ENCODE data around the gene ADK.
"Not testable (repeated sequence)": the region's sequence is repeated elsewhere in the genome, so short reads cannot be mapped to it uniquely, and the experiment has no call there.

The ADK gene

DNA sequence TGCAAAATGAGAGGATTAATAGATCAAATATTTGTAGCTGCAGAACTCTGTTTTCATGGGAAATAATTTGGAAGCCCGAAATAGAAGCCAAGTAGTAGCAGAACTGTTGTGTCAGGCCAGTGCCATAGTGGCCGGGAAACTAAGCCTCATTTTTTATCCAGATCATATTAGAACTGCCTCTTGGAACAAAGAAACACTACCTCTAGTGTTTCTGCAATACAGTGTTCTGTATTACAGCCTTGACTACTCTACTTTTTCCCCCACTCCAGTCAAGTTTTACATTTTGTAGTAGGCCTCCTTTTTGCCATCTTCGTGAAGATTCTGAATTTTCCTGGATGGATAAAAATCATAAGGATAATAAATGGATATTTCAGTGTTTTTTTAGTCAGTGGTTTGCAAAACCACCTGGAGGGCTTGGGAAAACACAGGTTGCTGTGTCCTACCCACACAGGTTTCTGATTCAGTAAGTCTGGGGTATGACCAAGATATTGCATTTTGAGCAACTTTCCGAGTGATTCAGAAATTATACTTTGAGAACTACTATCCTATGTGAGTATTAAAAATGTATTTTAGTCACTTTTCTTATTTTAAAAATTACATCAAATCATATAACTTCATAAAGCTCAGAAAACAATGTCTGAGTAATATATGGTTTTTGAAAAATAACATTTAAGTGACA is 349.1 kb downstream of the ADK start:
- no peak for DNase-seq

DNA sequence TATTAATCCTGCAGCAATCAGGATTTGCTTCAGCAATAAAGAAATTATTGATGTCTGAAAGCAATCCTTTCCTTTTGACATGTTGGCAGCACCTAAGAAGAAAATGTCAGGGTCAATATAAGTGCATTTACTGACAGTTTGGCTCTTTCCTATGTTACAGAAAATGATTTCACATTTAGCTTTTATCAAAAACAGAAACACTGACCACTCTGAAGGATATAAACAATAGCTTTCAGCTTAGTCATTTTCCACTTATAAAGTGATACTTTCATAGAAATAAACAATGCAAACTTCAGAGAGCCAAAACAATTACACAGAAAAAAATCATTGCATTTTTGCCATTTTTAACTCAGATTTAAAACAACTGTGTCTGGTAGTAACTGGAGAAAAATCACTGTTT is 349.8 kb downstream of the ADK start:
- no peak for DNase-seq

DNA sequence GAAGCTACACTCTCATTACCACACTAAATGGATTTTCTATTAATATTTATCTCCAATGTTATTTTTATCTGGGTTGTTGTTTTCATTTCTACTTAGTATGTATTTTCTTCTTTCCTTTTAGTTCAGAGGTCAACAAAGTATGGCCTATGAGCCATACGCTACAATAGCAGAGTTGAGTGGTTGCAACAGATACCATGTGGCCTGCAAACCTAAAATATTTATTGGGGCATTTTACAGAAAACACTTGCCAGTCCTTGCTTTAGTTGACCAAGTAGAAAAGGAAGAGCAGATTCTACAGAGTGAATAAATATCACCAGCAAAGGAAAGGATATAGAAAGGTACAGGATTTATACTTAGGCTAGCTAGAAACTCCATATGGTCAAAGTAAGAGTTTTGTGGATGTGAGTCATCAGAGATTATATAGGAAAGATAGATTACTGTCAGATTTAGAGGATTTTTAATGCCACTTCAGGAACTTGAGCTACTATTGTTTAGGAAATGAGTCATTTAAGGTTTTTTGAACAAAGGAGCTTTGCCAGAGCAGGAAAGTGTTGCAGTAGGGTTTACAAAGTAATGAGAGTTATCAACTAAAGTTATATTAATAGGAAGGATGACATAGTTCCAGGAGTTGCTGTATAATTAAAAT is 352.1 kb downstream of the ADK start:
- no peak for DNase-seq

DNA sequence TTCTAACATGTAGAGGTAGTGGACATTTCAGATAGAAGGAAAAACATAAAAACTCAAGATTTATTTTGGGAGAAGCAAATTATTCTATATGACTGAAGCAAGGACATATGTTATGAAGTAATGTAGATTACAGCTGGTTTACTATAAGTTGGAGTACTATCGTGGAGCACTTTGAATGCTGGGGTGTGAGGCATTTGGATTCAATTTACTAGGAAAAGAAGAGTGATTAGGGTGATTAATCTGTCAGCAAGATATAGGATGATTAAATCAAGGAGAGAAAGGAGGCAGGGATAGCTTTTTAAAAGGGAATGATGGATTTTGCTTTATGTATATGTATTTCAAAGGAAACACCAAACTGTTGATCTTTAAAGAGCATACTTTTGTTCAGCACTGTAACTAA is 356.9 kb downstream of the ADK start:
- no peak for DNase-seq

DNA sequence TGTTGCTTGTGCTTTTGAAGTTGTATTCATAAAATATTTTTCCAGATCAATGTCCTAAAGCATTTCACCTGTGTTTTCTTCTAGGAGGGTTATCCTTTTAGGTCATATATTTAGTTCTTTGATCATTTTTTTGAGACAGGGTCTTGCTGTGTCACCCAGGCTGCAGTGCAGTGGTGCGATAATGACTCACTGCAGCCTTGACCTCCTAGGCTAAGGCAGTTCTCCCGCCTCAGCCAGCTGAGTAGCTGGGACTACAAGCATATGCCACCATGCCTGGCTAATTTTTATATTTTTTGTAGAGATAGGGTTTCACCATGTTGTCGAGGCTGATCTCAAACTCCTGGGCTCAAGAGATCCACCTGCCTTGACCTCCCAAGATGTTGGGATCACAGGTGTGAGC is 359.6 kb downstream of the ADK start:
- no peak for DNase-seq

DNA sequence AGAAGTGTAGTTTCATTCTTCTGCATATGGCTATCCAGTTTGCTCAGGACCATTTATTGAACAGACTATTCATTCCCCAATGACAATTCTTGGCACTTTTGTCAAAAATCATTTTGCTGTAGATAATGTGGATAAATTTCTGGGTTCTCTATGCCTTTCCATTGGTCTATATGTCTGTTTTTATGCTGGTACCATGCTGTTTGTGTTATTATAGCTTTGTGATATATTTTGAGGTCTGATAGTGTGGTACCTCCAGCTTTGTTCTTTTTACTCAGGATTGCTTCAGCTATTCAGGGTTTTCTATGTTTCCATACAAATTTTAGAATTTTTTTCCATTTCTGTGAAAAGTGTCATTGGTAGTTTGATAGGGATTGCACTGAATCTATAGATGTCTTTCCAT is 360.0 kb downstream of the ADK start:
- DNase-seq, result no peak

DNA sequence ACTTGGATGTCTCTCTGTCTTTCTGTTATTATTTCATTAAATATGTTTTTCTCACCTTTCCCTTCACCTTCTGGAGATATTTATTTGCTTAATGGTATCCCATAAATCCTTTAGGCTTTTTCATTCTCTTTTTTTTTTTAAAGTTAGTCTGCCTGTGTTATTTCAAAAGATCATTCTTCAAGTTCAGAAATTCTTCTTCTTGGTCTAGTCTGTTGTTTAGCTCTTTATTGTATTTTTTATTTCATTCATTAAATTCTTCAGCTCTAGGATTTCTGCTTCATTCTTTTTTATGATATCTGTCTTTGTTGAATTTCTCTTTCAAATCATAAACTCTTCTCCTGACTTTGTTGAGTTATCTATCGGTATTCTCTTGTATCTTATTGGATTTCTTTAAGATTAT is 363.3 kb downstream of the ADK start:
- no peak for DNase-seq

DNA sequence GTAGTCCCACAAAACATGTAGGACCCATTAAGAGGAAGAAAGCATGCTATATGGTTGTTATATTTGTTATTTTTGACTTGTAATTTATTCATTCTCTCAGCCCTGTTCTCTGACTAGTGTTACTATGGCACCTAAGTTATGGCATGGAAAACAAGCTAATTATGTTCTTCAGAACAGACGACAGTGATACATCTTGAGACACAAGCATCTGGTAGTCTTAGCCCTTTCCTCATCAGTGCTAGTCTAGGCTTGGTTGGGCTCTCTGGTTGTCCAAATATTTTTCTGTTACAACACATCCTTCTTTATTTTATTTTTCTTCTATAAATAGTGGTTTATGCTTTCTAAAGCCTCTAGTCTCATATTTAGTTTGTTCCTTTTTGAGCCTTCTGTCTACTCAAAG is 367.0 kb downstream of the ADK start:
- no peak for DNase-seq

DNA sequence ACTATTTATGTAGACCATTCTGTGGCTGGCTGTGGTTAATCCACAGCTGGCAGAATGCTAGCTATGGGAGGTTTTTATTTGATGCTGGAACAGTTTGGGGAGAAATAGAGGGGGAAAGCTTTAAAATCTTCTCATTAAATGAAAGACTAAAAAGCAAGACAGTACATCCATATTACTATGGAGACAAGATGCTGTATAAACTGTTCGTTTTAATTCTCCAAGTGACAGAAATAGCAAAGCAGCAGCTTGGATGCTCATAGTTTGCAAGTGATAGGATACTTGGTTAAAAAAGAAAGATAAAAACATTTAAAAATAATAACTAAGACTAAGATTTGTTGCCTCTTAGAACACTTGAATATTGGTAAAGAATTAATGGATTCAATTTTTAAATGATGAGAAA is 370.5 kb downstream of the ADK start:
- no peak for DNase-seq

DNA sequence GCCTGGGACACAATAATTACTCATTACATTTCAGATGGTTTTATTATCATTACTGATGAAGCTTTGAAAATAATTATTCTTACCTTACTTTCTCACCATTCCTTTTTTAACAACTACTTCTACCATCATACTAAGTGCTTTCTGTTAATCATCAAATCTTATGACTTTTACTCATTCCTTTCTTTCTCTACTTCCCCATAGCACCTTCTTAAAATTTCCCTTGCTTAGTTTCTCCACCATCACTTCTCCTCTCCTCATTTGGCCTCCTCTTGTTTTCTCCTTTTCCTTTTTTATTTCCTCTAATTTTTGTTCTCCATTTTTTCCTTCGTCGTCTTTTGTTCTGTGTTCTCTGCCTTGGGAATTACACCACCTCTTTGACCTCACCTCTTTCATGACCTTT is 372.2 kb downstream of the ADK start:
- no peak for DNase-seq

DNA sequence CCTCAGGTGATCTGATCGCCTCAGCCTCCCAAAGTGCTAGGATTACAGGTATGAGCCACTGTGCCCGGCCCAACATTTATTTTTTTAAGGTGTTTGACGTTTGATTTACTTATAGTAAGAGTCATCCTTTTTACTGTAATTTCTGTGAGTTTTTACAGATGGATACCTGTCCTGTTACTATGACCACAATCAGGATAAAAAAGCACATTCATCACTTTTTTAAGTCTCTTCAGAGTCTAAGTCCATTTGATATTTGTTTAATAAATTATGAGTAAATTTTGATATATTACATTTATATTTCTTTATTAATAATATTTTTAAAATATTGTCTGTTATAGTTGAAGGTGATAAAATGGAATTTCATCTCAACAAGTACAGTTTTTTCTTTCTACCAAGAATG is 374.9 kb downstream of the ADK start:
- no peak for DNase-seq

DNA sequence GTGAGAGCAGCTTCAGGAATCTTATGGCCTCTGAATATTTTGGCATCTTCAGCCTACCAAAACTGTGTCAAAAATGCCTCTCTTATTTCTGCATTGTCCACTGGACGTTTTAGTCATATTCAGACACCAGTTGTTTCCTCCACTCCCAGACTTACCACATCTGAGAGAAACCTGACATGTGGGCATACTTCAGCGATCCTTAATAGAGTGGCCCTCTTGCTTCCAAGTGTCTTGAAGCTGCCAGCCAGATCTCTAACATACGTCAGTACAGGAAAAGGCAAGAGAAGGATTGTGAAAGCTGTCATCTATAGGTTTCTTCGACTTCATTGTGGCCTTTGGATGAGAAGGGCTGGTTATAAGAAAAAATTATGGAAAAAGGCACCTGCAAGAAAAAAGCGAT is 376.6 kb downstream of the ADK start:
- DNase-seq, result not testable (repeated sequence)

DNA sequence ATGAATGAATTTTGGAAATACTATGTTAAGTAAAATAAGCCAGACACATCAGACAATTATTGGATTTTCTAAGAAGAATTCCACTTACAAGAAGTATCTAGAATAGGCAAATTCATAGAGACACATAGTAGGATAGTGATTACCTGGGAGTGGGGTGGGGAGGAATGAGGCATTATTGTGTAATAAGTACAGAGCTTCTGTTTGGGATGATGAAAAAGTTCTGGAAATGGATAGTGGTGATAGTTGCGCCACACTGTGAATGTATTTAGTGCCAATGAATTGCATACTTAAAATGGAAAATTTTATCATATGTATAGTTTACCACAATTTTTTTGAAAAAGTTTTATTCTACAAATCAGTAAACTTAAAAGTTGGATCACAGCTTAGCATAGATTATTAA is 378.2 kb downstream of the ADK start:
- no peak for DNase-seq

DNA sequence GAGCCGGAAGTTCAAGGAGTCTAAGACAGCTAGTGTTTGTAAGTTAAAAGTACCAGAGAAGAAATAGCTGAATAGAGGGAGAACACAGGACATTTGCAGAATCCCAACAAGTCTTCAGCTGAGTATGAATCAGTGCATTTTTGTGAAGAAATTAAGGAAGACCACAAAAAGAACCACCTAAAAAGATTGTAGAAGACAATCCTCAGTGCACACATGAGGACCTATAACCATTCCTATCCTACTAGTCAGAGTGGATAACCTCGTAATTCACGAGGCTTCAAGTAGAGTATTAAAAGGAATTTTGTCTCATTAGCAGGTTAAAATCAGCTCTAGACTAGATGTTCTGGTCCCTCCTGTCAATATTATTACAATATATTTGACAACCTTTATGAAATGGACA is 380.0 kb downstream of the ADK start:
- DNase-seq, result no peak

DNA sequence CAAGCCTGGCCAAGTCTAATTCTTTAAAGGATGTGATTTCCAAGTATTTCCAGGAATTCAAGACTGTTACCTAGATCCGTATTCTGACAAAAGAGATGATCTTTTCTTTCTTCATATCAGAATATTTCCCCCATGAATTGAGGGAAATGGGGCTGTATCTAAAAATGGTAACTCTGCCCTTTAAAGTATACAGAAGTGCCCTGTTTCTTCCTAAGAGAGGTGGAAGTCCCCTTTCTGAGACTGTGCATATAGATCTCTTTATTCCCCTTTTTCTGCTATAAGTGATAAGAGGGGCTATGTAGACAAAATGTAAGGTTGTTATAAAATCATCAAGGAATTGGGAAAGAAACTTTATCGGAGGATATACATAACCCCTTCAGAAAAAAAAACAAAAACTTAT is 388.3 kb downstream of the ADK start:
- DNase-seq, result no peak

DNA sequence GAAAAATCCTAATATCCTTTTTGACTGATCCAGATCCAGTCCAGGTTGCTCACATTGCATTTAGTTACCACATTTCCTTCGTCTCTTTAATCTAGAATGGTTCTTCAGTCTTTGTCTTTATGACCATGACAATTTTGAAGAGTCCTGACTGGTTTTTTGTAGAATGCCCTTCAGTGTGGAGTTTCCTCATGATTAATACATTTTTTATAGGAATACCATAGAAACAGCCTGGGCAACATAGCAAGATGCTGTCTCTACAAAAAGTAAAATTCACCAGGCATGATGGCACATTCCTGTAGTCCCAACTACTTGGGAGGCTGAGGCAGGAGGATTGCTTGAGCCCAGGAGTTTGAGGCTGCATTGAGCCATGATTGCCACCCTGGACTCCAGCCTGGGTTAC is 390.4 kb downstream of the ADK start:
- DNase-seq, result no peak

DNA sequence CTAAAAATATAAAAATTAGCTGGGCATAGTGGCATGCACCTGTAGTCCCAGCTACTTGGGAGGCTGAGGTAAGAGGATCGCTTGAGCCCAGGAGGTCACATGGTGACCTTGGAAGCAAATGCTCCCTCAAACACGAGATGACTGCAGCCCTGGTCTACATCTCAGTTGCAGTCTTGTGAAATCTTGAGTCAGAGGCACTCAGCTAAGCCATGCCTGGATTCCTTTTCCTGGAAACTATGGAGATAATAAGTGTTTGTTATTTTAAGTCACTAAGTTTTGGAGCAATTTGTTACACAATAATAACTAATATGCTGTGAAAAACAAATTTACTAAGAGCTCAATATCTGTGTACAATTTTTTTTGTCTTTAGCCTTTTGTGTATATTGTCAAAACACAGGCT is 391.1 kb downstream of the ADK start:
- no peak for DNase-seq

DNA sequence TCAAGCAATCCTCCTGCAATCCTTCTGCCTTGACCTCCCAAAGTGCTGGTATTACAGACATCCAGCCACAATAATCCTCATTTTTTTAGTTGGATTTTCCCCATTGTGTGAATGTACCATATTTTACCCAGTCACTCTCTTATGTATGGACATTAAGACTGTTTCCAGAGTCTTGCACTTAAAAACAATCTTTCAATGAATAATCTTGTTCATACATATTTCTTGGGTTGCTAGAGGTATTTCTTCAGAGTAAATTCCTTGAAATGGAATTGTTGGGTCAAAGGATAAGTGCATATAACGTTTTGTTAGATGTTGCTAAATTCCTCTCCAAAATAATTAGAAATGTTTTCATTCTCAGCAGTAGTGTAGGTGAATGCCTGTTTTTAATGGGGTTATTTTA is 392.3 kb downstream of the ADK start:
- no peak for DNase-seq

DNA sequence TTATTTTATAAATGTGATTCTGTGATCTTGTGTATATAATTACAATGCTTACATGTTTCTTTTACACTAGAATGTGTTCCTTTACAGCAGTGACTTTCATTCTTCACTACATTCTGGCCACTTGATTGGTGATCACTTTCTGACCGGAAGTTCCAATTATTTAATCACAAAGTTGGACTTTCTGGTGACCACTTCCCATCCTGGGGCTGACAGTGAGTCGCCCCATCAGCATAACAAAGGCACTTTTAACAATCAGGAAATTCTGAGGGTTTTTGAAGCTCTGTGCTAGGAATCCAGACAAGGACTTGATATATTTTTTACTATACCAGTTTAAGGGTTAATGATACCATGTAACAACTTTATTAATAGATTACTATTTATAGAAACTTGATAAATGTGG is 393.1 kb downstream of the ADK start:
- no peak for DNase-seq

DNA sequence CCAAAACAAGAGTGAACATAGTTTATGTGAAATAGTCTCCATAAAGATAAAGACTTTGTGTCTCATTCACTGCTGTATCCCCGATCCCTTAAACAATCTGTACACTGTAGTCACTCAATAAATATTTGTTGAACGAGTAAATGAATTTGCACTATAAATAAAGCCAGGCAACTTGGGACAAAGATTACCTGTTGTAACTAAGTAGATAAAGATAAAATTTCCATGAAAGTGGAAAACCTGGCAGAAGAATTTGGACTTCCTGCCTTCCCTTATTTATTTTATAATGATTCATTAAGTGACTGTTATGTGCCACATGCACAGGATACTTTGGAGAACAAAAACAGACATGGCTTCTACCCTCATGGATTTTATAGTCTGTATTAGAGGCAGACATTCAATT is 397.7 kb downstream of the ADK start:
- no peak for DNase-seq

DNA sequence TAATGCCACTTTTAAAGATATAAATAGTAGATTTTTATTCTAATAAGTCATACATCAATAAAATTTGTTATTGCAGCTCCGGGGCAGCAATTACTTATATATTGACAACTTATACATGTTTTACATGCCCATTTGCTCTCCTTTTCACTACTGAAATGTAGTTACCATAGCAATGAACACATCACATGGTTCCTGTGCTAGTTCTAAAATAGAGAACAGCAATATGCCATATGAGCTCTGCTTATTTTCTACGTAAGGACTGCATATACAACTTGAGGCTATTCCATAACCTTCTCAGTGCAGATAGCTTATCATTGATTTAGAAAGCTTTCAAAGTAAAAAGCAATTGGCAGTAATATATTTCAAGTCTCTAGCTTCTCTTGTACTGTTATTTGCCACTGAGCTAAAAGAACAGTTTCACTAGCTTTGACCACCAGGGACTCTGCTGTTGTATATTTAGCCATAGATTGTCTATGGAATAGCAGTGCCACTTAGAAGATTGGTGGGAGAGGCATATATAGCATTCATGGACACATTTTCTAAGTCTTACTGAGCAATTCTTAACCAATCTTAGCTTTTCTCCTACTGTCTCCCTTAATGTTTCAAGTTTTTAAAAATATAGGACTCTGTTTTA is 405.2 kb downstream of the ADK start:
- no peak for DNase-seq

DNA sequence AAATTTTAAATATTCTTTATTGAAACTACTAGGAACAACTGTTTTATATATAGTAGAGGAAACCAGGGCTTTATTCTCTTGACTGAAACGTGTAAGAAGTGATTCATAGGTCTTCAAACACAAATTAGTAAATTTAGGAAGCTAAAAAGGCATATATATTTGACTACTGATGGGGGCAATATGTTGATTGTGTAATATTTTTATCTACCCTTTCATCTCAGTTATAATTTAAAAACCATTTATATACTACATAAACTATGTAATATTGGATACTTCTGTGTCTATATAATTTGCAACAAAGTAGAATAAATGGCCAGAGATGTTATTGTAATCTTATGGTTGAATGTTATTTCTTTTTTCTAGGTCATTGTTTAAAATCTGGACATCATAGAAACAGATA is 406.1 kb downstream of the ADK start:
- DNase-seq, result no peak

DNA sequence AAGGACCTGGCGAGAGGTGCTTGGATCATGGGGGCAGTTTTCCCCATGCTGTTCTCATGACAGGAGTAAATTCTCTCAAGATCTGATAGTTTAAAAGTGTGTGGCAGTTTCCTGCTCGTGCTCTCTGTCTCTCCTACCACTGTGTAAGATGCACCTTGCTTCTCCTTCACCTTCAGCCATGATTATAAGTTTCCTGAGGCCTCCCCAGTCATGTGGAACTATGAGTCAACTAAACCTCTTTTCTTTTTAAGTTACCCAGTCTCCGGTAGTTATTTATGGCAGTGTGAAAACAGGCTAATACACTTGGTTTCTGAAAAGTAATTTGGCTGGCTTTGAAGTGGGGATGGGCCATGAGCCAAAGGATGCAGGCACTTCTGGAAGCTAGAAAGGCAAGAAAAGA is 407.4 kb downstream of the ADK start:
- no peak for DNase-seq

DNA sequence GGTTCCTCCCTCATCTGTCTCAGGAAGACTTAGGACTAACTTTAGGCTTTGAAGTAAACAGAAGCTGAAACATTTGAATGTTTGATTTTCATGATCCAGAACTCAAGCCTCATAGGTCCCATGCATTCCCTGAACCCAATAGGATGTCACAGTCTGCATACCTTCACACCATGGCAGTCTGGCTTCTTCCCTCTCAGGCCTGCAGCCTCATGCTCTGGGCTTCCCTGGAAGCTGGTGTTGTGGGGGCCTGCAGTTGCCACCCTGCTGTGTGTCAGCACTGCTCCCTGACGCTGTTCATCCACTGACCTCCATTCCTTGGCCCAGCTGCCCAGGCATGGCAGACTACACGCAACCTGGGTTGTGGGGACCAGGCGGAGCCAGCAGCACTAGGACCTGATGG is 407.9 kb downstream of the ADK start:
- DNase-seq, result no peak

DNA sequence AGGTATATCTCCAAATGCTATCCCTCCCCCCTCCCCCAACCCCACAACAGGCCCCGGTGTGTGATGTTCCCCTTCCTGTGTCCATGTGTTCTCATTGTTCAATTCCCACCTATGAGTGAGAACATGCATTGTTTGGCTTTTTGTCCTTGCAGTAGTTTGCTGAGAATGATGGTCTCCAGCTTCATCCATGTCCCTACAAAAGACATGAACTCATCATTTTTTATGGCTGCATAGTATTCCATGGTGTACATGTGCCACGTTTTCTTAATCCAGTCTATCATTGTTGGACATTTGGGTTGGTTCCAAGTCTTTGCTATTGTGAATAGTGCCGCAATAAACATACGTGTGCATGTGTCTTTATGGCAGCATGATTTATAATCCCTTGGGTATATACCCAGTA is 417.9 kb downstream of the ADK start:
- DNase-seq, result not testable (repeated sequence)

Data from NCI-H1694 treated with DMSO at 0.1 percent for 48 hours (cell line).